Colonic mucosa (tissue), 4 donors: ENCODE data around the gene CHST8. TPM values are rescaled to one million over a fixed set of nuclear protein-coding genes. Genes with fewer than 3 reads are reported as not detected.

Source experiments
- DNase-seq: peaks from one replicate; pipeline ENCODE4 v3.0.0-alpha.2; 2020
- H3K27ac ChIP-seq: fragments of 200-600 bp; one replicate; pipeline ENCODE4 v1.8.0; 2021
- H3K27me3 ChIP-seq: fragments of 200-600 bp; one replicate; pipeline ENCODE4 v1.8.0; 2021
- H3K36me3 ChIP-seq: fragments of 200-600 bp; one replicate; pipeline ENCODE4 v1.8.0; 2021
- H3K4me1 ChIP-seq: fragments of 200-600 bp; one replicate; pipeline ENCODE4 v1.8.0; 2021; ENCODE audit warnings: mild to moderate bottlenecking
- H3K4me3 ChIP-seq: fragments of 200-600 bp; one replicate; pipeline ENCODE4 v1.8.0; 2021
- H3K9ac ChIP-seq, 2 donors: one replicate each; pipeline ENCODE4 v1.7.0; 2013; ENCODE audit warnings: control low read depth in 2 of 2, low read depth in 2 of 2, low read length in 2 of 2
- H3K9me3 ChIP-seq: fragments of 200-600 bp; one replicate; pipeline ENCODE4 v1.8.0; 2021
- CTCF ChIP-seq: fragments of 200-600 bp; IDR thresholded peaks from one replicate; pipeline ENCODE4 v1.8.0; 2022; ENCODE audit warnings: antibody characterized with exemption, mild to moderate bottlenecking
- intact Hi-C: fragments of 100-400 bp; cut with DNase I; formaldehyde crosslinking; loops from one replicate; pipeline ENCODE4 v1.14.1; 2022
- total RNA-seq, 2 donors: library from RNA; stranded (reverse); fragmentation: NEBNext Ultra II Directional in 1 of 2; extraction: Animal tissue kit (Norgen Biotek cat#: 25700) in 1 of 2; gene quantifications; one replicate each; pipeline ENCODE4 v1.2.1, GENCODE V29; 2021
- donor health status: healthy.
- donor health status: DM: no; HTN: no; CAD: no.
- donor health status: DM: no; HTN: no; CAD: no.

Gene CHST8
- total RNA-seq, 2 donors from 2014 or later, result not detected

GRCh38 chr19:33796164-33796875 is 174.6 kb downstream of the CHST8 start, which contains the start of gene KCTD15:
TSS of gene KCTD15 (plus strand) at chr19:33796870. CDS start at chr19:33800455, 3,585 bp downstream.
- peak within 1 kb of the TSS; percentile 91 for H3K27ac ChIP-seq
- DNase-seq, result peak; percentile 67
- TF ChIP-seq CTCF, result no peak
- intact Hi-C loops, result no loop called here
- H3K9me3 ChIP-seq, result no peaks in the 10 kb centered on the region
- peaks cover 6% of the 10 kb centered on the region for H3K27me3 ChIP-seq
- H3K4me3 ChIP-seq, result peak within 1 kb of the TSS; percentile 81
- peak within 1 kb of the TSS; percentile 61 to 78 for H3K9ac ChIP-seq
- H3K4me1 ChIP-seq, result no peaks in the 10 kb centered on the region
- H3K36me3 ChIP-seq, result no peaks in the 10 kb centered on the region

- DNase-seq, result peak; percentile 84
- Histone ChIP-seq H3K36me3 (no peaks in the 10 kb centered on the region), H3K9ac (peak overlapping the region in 1 of 2 donors; percentile 15), H3K4me3 (peak overlapping the region; percentile 81), H3K27me3 (peaks cover 6% of the 10 kb centered on the region), H3K9me3 (no peaks in the 10 kb centered on the region), H3K4me1 (no peaks in the 10 kb centered on the region), H3K27ac (peak overlapping the region; percentile 91)
- intact Hi-C loops, result no loop called here
- no peak for TF ChIP-seq CTCF
These were observed 176.3 kb downstream of the CHST8 start for GRCh38 chr19:33797802-33798671.

GRCh38 chr19:33798681-33799111 is 176.9 kb downstream of the CHST8 start:
- Histone ChIP-seq H3K27me3 (peaks cover 6% of the 10 kb centered on the region), H3K9ac (peak overlapping the region in 1 of 2 donors; percentile 15), H3K9me3 (no peaks in the 10 kb centered on the region), H3K4me3 (peak overlapping the region; percentile 81), H3K36me3 (no peaks in the 10 kb centered on the region), H3K4me1 (no peaks in the 10 kb centered on the region), H3K27ac (peak overlapping the region; percentile 91)
- intact Hi-C loops, result no loop called here
- no peak for DNase-seq
- no peak for TF ChIP-seq CTCF

GRCh38 chr19:33799476-33799875 is 177.7 kb downstream of the CHST8 start:
- H3K4me1 ChIP-seq, result peaks cover 3% of the 10 kb centered on the region
- TF ChIP-seq CTCF, result no peak
- H3K36me3 ChIP-seq, result no peaks in the 10 kb centered on the region
- H3K9me3 ChIP-seq, result no peaks in the 10 kb centered on the region
- H3K4me3 ChIP-seq, result no peak overlapping the region
- no peak for DNase-seq
- intact Hi-C loops, result no loop called here
- H3K9ac ChIP-seq, result no peak overlapping the region
- H3K27me3 ChIP-seq, result peaks cover 3% of the 10 kb centered on the region
- H3K27ac ChIP-seq, result no peak overlapping the region

- Histone ChIP-seq H3K4me1 (peaks cover 5% of the 10 kb centered on the region), H3K36me3 (no peaks in the 10 kb centered on the region), H3K9ac (no peak overlapping the region), H3K27ac (no peak overlapping the region), H3K27me3 (no peaks in the 10 kb centered on the region), H3K4me3 (no peak overlapping the region), H3K9me3 (no peaks in the 10 kb centered on the region)
- intact Hi-C loops, result no loop called here
- no peak for DNase-seq
- no peak for TF ChIP-seq CTCF
These were observed 178.4 kb downstream of the CHST8 start for GRCh38 chr19:33800012-33800680.
